Mucosa of rectum (tissue), 2 donors: Measurements from ENCODE around the gene TEDC2.

ENCODE experiments used
- H3K27ac ChIP-seq, 2 donors: one replicate each; pipeline ENCODE4 v1.7.0; 2013; ENCODE audit warnings: inconsistent platforms in 2 of 2, low read depth in 2 of 2, low read length in 2 of 2
- H3K27me3 ChIP-seq, 2 donors: one replicate each; pipeline ENCODE4 v1.7.0; 2013; ENCODE audit warnings: low read length in 2 of 2; ENCODE audit not compliant: control insufficient read depth in 2 of 2, insufficient read depth in 2 of 2
- H3K36me3 ChIP-seq, 2 donors: one replicate each; pipeline ENCODE4 v1.7.0; 2013; ENCODE audit warnings: low read length in 2 of 2; ENCODE audit not compliant: control insufficient read depth in 2 of 2, insufficient read depth in 2 of 2
- H3K4me1 ChIP-seq, 2 donors: one replicate each; pipeline ENCODE4 v1.7.0; 2013; ENCODE audit warnings: low read length in 2 of 2, mild to moderate bottlenecking in 1 of 2; ENCODE audit not compliant: control insufficient read depth in 2 of 2, insufficient read depth in 2 of 2
- H3K4me3 ChIP-seq, 2 donors: one replicate each; pipeline ENCODE4 v1.7.0; 2013; ENCODE audit warnings: low read length in 2 of 2
- H3K9ac ChIP-seq, 2 donors: one replicate each; pipeline ENCODE4 v1.7.0; 2013; ENCODE audit warnings: low read length in 2 of 2, low read depth in 1 of 2, mild to moderate bottlenecking in 1 of 2
- H3K9me3 ChIP-seq, 2 donors: one replicate each; pipeline ENCODE4 v1.7.0; 2013; ENCODE audit warnings: low read length in 2 of 2; ENCODE audit not compliant: control insufficient read depth in 2 of 2
- donor health status: healthy.
- donor health status: Normal muscosa, but diverticular disease.

TEDC2 gene

GRCh38 chr16:2471016-2471652 lies 11.2 kb downstream of the TEDC2 start, which contains the start of gene NTN3:
Gene NTN3 (plus strand): TSS chr16:2471297. CDS start chr16:2471702, 405 bp downstream.
- peaks cover 33 to 44% of the 10 kb centered on the region in 2 donors for H3K27me3 ChIP-seq
- no peaks in the 10 kb centered on the region for H3K9me3 ChIP-seq
- H3K27ac ChIP-seq = no peak within 1 kb of the TSS
- no peak within 1 kb of the TSS for H3K9ac ChIP-seq
- no peaks in the 10 kb centered on the region for H3K36me3 ChIP-seq
- H3K4me1 ChIP-seq = peaks cover 27 to 35% of the 10 kb centered on the region in 2 donors
- H3K4me3 ChIP-seq = no peak within 1 kb of the TSS

GRCh38 chr16:2471653-2472487 lies 12.0 kb downstream of the TEDC2 start:
- H3K9ac ChIP-seq = no peak overlapping the region
- no peak overlapping the region for H3K27ac ChIP-seq
- H3K4me1 ChIP-seq = peaks cover 28 to 35% of the 10 kb centered on the region in 2 donors
- H3K9me3 ChIP-seq = no peaks in the 10 kb centered on the region
- H3K27me3 ChIP-seq = peaks cover 33 to 44% of the 10 kb centered on the region in 2 donors
- no peaks in the 10 kb centered on the region for H3K36me3 ChIP-seq
- H3K4me3 ChIP-seq = no peak overlapping the region

GRCh38 chr16:2472488-2472864 lies 12.6 kb downstream of the TEDC2 start:
- peaks cover 28 to 32% of the 10 kb centered on the region in 2 donors for H3K4me1 ChIP-seq
- no peak overlapping the region for H3K9ac ChIP-seq
- no peaks in the 10 kb centered on the region for H3K36me3 ChIP-seq
- no peak overlapping the region for H3K4me3 ChIP-seq
- H3K27ac ChIP-seq = no peak overlapping the region
- no peaks in the 10 kb centered on the region for H3K9me3 ChIP-seq
- H3K27me3 ChIP-seq = peaks cover 33 to 44% of the 10 kb centered on the region in 2 donors

GRCh38 chr16:2472885-2473445 lies 13.1 kb downstream of the TEDC2 start:
- Histone ChIP-seq H3K27ac (no peak overlapping the region), H3K9me3 (no peaks in the 10 kb centered on the region), H3K36me3 (no peaks in the 10 kb centered on the region), H3K27me3 (peaks cover 33 to 44% of the 10 kb centered on the region in 2 donors), H3K4me3 (peak overlapping the region in 1 of 2 donors; percentile 15), H3K4me1 (peaks cover 24 to 32% of the 10 kb centered on the region in 2 donors), H3K9ac (no peak overlapping the region)

- Histone ChIP-seq H3K27me3 (peaks cover 33 to 42% of the 10 kb centered on the region in 2 donors), H3K4me1 (peaks cover 18 to 27% of the 10 kb centered on the region in 2 donors), H3K36me3 (no peaks in the 10 kb centered on the region), H3K4me3 (peak overlapping the region; percentile 7 to 15), H3K9me3 (no peaks in the 10 kb centered on the region), H3K9ac (no peak overlapping the region), H3K27ac (no peak overlapping the region)
Measured at GRCh38 chr16:2473446-2473926, 13.6 kb downstream of the TEDC2 start.

- H3K4me3 ChIP-seq = peak overlapping the region; percentile 74
- H3K27me3 ChIP-seq = peaks cover 28 to 36% of the 10 kb centered on the region in 2 donors
- H3K9ac ChIP-seq = peak overlapping the region; percentile 52 to 79
- peak overlapping the region; percentile 50 to 68 for H3K27ac ChIP-seq
- H3K4me1 ChIP-seq = peaks cover 16 to 23% of the 10 kb centered on the region in 2 donors
- H3K36me3 ChIP-seq = no peaks in the 10 kb centered on the region
- H3K9me3 ChIP-seq = no peaks in the 10 kb centered on the region
Measured at GRCh38 chr16:2473999-2474876, 14.3 kb downstream of the TEDC2 start.

GRCh38 chr16:2474877-2475412 lies 15.0 kb downstream of the TEDC2 start, which contains the start of gene TBC1D24:
Gene TBC1D24 (plus strand): TSS chr16:2475127. CDS start chr16:2496149, 21,022 bp downstream.
- Histone ChIP-seq H3K4me1 (peaks cover 16 to 23% of the 10 kb centered on the region in 2 donors), H3K9ac (peak within 1 kb of the TSS; percentile 52 to 79), H3K4me3 (peak within 1 kb of the TSS; percentile 74), H3K9me3 (no peaks in the 10 kb centered on the region), H3K27ac (peak within 1 kb of the TSS; percentile 50 to 68), H3K27me3 (peaks cover 22 to 29% of the 10 kb centered on the region in 2 donors), H3K36me3 (no peaks in the 10 kb centered on the region)

GRCh38 chr16:2475413-2476344 lies 15.8 kb downstream of the TEDC2 start:
- H3K9me3 ChIP-seq = no peaks in the 10 kb centered on the region
- peaks cover 16 to 23% of the 10 kb centered on the region in 2 donors for H3K27me3 ChIP-seq
- H3K9ac ChIP-seq = peak overlapping the region; percentile 32 to 53
- peaks cover 19 to 23% of the 10 kb centered on the region in 2 donors for H3K4me1 ChIP-seq
- H3K36me3 ChIP-seq = no peaks in the 10 kb centered on the region
- H3K4me3 ChIP-seq = peak overlapping the region; percentile 54 to 57
- H3K27ac ChIP-seq = no peak overlapping the region
